Neuron (in vitro differentiated cells): ENCODE data around the gene UTF1.
"Not testable (repeated sequence)": the region's sequence is repeated elsewhere in the genome, so short reads cannot be mapped to it uniquely, and the experiment has no call there.

ENCODE experiments used
- H2AFZ ChIP-seq: one replicate; pipeline ENCODE4 v1.6.1; 2013; ENCODE audit warnings: low read depth, mild to moderate bottlenecking, inconsistent platforms, low read length, moderate library complexity
- H3K27me3 ChIP-seq: one replicate; pipeline ENCODE4 v1.6.1; 2013; ENCODE audit warnings: low read length; ENCODE audit not compliant: insufficient read depth
- H3K36me3 ChIP-seq: one replicate; pipeline ENCODE4 v1.6.1; 2013; ENCODE audit warnings: low read length; ENCODE audit not compliant: insufficient read depth
- H3K4me1 ChIP-seq: one replicate; pipeline ENCODE4 v1.6.1; 2013; ENCODE audit warnings: low read length; ENCODE audit not compliant: insufficient read depth
- H3K4me3 ChIP-seq: 2 replicates; pipeline ENCODE4 v1.5.1; 2013; ENCODE audit warnings: mild to moderate bottlenecking, low read length, moderate library complexity
- H3K9me3 ChIP-seq: one replicate; pipeline ENCODE4 v1.6.1; 2013; ENCODE audit warnings: low read length

Gene UTF1

DNA sequence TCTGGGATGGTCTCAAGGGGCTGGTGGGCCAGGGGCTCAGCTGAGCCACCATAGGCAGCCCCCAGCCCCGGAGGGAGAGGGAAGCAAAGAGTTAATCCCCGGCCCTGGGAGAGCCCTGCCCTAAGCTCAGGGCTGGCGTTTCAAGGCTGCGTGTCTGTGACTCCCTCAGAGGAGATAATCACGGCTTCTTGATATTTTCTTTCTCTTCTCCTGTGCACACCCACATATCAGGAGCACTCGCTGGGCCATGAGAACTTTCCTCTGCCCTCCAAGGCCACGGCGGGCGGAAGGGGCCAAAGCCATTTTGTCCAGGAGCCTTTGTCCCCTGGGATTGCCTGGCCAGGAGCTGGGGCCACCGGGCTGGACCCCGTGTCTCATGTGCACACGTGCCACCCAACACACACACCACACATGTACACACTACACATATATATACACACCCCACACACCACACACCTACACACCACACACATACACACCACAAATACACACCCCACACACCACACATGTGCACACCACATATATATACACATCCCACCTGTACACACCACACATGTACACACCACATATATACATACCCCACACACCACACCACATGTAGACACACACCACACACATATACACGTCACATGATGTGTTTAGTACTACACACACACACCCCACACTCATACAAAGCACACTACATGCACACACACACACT, 24.6 kb downstream of the UTF1 start:
- Histone ChIP-seq H2AFZ (no peak overlapping the region), H3K36me3 (no peaks in the 10 kb centered on the region), H3K27me3 (peaks cover 15% of the 10 kb centered on the region), H3K9me3 (no peaks in the 10 kb centered on the region), H3K4me1 (peaks cover 11% of the 10 kb centered on the region), H3K4me3 (no peak overlapping the region)

GRCh38 chr10:133255323-133255722, 25.3 kb downstream of the UTF1 start:
- Histone ChIP-seq H2AFZ (no peak overlapping the region), H3K4me1 (peaks cover 11% of the 10 kb centered on the region), H3K36me3 (no peaks in the 10 kb centered on the region), H3K9me3 (no peaks in the 10 kb centered on the region), H3K4me3 (no peak overlapping the region), H3K27me3 (peaks cover 15% of the 10 kb centered on the region)

- Histone ChIP-seq H3K4me1 (peaks cover 22% of the 10 kb centered on the region), H3K9me3 (no peaks in the 10 kb centered on the region), H2AFZ (no peak overlapping the region), H3K4me3 (no peak overlapping the region), H3K36me3 (no peaks in the 10 kb centered on the region), H3K27me3 (peaks cover 15% of the 10 kb centered on the region)
These were observed 27.6 kb downstream of the UTF1 start for GRCh38 chr10:133257489-133258065.

DNA sequence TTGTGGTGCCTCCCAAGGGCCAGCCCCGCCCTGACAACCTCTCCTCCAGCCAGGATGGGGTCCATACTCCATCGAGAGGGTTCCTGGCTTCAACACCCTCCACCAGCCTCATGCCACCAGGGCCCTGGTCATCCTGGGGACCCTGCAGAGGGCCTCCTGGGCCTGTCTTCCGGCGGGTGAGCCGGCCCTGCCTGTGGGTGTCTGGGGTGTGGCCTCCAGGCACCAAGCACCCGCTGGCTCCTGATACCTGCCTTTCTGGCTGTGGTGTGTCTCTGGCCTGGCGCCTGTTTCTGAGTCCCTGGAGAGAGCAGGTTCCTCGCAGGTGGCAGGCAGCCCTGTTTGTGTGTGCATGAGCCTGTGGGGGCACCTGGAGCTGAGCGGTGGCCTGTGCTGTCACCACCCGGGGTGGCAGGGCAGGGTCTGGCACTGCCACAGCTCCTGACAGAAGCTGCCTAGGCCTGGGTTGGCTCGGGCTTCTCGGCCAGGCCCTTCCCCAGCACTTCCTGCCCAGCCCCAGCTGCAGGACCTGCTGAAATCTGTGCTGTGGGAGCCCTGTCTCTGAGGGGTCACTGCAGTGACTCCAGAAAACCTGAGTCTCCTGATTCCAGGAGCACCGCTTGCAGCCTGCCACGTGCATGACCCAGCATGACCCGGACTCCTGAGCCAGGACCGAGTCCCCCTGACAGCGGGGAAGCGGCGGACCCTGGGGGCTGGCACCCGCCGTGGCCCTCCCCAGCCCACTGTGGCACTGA, 28.2 kb downstream of the UTF1 start:
- H3K36me3 ChIP-seq = no peaks in the 10 kb centered on the region
- peaks cover 29% of the 10 kb centered on the region for H3K4me1 ChIP-seq
- no peaks in the 10 kb centered on the region for H3K9me3 ChIP-seq
- no peak overlapping the region for H3K4me3 ChIP-seq
- no peak overlapping the region for H2AFZ ChIP-seq
- peaks cover 15% of the 10 kb centered on the region for H3K27me3 ChIP-seq

DNA sequence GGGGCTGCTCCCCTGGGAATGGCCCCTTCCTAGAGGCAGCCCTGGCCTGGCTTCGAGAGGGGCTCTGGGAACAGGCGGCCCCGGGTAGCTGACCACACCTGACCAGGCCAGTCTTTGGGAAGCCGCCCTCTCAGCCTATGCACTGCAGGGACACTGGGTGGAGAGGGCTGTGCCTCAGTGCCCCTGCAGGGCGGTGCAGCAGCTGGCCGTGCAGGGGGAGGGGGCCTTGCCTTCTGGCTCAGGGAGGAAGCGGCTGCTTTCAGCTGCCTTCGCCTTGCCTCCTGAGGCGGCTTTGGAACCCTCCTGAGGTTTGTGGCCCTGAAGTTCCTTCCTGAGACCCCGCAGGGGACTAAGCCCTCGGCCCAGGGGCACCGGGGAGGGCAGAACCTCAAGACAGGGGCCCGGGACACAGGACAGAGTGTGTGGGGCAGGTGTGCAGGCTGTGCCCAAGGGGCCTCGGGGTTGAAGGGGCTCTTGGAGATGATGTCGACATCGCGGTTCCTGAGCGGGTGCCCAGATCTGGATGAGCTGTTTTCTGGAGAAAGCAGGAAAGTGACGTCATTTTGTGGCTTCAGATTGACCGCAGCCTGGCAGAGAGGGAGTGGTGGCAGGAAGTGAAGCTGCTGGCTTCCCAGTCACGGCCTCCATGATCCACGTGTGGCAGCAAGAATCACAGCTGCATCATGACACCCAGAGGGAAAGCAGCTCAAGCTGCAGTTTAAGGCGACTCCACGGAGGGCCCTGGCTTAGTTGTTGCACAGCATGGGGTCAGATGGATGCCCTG, 29.0 kb downstream of the UTF1 start:
- Histone ChIP-seq H3K36me3 (no peaks in the 10 kb centered on the region), H3K4me1 (peaks cover 32% of the 10 kb centered on the region), H3K4me3 (no peak overlapping the region), H3K9me3 (no peaks in the 10 kb centered on the region), H3K27me3 (peaks cover 15% of the 10 kb centered on the region), H2AFZ (no peak overlapping the region)

- no peaks in the 10 kb centered on the region for H3K36me3 ChIP-seq
- H3K27me3 ChIP-seq = peaks cover 15% of the 10 kb centered on the region
- no peaks in the 10 kb centered on the region for H3K9me3 ChIP-seq
- H2AFZ ChIP-seq = no peak overlapping the region
- peaks cover 32% of the 10 kb centered on the region for H3K4me1 ChIP-seq
- no peak overlapping the region for H3K4me3 ChIP-seq
These were observed 29.6 kb downstream of the UTF1 start for GRCh38 chr10:133259602-133259989.

GRCh38 chr10:133260895-133261725, 31.1 kb downstream of the UTF1 start:
- Histone ChIP-seq H3K4me3 (peak overlapping the region; percentile 57), H3K27me3 (peaks cover 15% of the 10 kb centered on the region), H3K36me3 (no peaks in the 10 kb centered on the region), H3K9me3 (no peaks in the 10 kb centered on the region), H3K4me1 (peaks cover 32% of the 10 kb centered on the region), H2AFZ (no peak overlapping the region)

DNA sequence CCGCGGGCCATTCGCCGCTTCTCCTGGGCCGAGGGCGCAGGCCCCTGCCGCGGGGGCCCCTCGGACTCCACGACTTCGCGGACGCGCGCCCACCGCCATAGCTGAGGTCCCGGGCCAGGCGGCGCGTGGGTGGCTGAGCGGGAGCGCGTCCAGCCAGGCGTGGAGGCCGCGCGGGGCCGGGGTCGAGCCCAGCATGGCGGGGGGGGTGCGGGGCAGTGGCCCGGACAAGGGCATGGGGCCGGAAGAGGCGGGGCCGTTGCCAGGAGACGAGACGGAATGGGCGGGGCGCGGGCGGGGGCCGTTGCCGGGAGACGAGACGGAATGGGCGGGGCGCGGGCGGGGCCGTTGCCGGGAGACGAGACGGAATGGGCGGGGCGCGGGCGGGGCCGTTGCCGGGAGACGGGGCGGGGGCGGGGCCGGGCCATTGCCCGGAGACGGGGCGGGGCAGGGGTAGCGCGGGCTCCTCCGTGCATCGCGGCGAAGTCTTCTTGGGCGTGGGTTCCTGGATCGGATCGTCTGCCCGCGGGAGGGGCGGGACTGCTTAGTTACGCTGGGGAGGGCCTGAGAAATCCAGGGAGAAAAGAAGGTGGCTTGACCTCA, 31.8 kb downstream of the UTF1 start:
- peaks cover 15% of the 10 kb centered on the region for H3K27me3 ChIP-seq
- H3K4me1 ChIP-seq = peaks cover 32% of the 10 kb centered on the region
- H3K4me3 ChIP-seq = peak overlapping the region; percentile 57

GRCh38 chr10:133262696-133263095, 32.7 kb downstream of the UTF1 start:
- Histone ChIP-seq H3K27me3 (peaks cover 9% of the 10 kb centered on the region), H3K4me3 (peak overlapping the region; percentile 50), H3K9me3 (no peaks in the 10 kb centered on the region), H2AFZ (no peak overlapping the region), H3K36me3 (no peaks in the 10 kb centered on the region), H3K4me1 (peaks cover 32% of the 10 kb centered on the region)

More for the DNA sequence above, 31.8 kb downstream of the UTF1 start:
- no peaks in the 10 kb centered on the region for H3K9me3 ChIP-seq
- no peak overlapping the region for H2AFZ ChIP-seq
- no peaks in the 10 kb centered on the region for H3K36me3 ChIP-seq

DNA sequence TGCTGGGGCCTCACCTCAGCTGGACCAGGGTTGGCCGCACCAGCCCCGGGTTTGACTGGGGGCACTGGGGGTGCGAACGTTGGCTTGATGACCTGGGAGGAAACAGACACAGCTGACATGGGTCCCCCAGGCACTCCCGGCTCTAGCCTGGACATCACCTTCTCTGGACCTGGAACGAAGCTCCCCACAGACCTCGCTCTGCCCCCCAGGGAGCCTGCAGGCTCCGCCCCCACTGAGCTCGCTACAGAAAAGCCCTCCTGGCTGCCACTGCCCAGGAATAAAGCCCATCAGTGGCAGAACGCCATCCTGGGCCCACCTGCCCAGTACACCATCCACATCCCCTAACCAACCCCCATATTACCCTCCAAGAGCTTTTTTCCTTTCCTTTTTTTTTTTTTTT, 33.7 kb downstream of the UTF1 start:
- no peak overlapping the region for H2AFZ ChIP-seq
- peaks cover 32% of the 10 kb centered on the region for H3K4me1 ChIP-seq
- H3K9me3 ChIP-seq = no peaks in the 10 kb centered on the region
- peaks cover 2% of the 10 kb centered on the region for H3K36me3 ChIP-seq
- H3K4me3 ChIP-seq = no peak overlapping the region
- no peaks in the 10 kb centered on the region for H3K27me3 ChIP-seq

- Histone ChIP-seq H3K27me3 (no peaks in the 10 kb centered on the region), H2AFZ (no peak overlapping the region), H3K9me3 (no peaks in the 10 kb centered on the region), H3K4me1 (peaks cover 31% of the 10 kb centered on the region), H3K4me3 (no peak overlapping the region), H3K36me3 (peaks cover 5% of the 10 kb centered on the region)
These were observed 34.4 kb downstream of the UTF1 start for GRCh38 chr10:133264461-133264860.

DNA sequence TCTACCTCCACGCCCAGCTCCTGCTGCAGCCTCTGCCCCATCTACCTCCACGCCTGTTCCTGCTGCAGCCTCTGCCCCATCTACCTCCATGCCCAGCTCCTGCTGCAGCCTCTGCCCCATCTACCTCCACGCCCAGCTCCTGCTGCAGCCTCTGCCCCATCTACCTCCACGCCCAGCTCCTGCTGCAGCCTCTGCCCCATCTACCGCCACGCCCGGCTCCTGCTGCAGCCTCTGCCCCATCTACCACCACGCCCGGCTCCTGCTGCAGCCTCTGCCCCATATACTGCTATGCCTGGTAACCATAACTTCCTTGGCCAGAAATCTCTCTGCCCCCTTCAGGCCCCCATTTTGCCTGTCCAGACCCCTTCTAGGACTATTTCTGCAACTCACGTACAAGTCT, 35.0 kb downstream of the UTF1 start:
- peaks cover 25% of the 10 kb centered on the region for H3K4me1 ChIP-seq
- H2AFZ ChIP-seq, H3K27me3 ChIP-seq, H3K4me3 ChIP-seq, H3K9me3 ChIP-seq, H3K36me3 ChIP-seq: not testable (repeated sequence)
